HG03571 (cell line): Measurements from ENCODE around the gene UBAC2.
A peak's percentile ranks its signal among the peaks of the same experiment; 100 is the strongest.
"Not testable (repeated sequence)": the region's sequence is repeated elsewhere in the genome, so short reads cannot be mapped to it uniquely, and the experiment has no call there.

Experiments
- ATAC-seq: cut with Tn5 transposase; IDR thresholded peaks from one replicate; pipeline ENCODE4 v1.9.1; 2021; ENCODE audit not compliant: unreplicated experiment

UBAC2 gene

DNA sequence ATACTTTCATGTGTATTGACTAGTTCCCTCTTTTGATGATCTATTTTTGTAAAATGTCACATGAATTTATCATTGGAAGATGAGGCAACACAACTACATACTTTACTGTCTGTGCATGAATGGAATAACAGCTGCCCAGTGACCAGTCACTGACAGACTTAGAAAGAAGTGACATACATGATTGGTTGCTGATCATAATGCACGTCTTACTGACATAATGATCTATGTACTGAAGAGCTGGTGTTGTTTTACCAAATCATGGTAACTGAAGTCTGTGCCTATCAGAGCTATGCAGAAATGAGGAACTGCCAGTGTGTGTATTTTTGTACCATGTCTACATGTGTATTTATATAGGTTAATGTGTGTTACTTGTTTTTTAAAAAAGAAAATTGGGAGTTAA is 31.1 kb downstream of the UBAC2 start:
- peak; percentile 35 for ATAC-seq

DNA sequence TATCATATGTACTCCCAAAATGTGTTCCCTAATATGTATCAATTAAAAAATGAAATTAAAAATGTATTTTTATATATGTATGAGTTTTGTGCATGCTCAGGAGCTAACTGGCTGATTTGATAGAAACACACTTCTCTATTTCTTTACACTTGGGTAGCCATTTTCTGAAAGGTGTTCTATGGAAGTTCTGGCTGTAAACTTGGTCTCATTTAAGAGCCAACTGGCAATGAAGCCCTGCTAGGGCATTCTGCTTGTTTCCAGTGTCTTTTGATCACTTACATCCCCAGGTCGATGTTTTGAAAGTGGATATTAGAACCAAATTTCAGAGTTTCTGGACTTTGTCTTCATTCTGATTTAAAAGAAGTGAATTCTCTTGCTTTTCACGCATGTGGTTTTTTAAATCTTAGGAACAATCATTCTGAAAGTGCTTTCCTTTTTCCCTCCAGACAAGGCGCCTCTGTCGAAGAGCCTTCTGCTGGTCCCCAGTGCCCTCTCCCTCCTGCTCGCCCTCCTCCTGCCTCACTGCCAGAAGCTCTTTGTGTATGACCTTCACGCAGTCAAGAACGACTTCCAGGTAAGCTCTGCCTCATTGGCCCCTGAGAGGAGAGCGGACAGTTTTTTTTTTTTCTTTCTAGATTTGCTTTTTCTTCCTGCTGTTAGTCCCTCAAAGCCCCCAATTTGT is 37.5 kb downstream of the UBAC2 start:
- peak; percentile 74 for ATAC-seq

DNA sequence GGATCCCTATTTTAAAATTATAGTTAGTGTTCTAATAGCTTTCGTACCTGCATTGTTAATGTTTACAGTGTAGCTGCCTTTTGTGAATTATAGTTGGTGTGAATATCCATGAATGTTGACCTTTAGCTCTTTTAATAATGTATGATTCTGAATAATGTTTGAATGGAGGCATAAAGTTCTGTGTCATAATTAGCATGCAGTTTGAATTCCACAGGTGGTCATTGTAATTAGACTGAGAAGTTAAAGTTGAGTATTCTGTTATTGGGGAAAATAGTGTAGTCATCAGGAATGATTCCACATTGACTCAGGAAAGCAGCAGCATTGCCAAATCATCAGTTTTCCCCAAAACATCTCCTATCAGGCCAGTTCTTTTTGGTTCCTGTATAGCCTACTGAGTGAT is 45.4 kb downstream of the UBAC2 start:
- ATAC-seq, result no peak

DNA sequence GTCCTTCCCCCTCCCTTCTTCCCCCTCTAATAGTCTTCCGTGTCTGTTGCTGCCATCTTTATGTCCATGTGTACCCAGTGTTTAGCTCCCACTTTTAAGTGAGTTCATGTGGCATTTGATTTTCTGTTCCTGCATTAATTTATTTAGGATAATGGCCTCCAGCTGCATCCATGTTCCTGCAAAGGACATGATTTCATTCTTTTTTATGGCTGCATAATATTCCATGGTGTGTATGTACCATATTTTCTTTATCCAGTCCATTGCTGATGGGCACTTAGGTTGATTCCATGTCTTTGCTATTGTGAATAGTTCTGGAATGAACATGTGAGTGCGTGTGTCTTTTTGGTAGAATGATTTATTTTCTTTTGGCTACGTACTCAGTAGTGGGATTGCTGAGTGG is 48.5 kb downstream of the UBAC2 start:
- not testable (repeated sequence) for ATAC-seq

DNA sequence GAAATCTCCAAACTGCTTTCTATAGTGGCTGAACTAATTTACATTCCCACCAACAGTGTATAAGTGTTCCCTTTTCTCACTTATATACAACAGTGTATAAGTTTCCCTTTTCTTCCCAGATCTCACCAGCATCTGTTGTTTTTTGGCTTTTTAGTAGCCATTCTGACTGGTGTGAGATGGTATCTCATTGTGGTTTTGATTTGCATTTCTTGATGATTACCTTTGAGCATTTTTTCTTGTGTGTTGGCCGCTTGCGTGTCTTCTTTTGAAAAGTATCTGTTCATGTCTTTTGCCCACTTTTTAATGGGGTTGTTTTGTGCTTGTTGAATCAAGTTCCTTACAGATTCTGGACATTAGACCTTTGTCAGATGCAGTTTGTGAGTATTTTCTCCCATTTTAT is 49.0 kb downstream of the UBAC2 start:
- ATAC-seq, result not testable (repeated sequence)

DNA sequence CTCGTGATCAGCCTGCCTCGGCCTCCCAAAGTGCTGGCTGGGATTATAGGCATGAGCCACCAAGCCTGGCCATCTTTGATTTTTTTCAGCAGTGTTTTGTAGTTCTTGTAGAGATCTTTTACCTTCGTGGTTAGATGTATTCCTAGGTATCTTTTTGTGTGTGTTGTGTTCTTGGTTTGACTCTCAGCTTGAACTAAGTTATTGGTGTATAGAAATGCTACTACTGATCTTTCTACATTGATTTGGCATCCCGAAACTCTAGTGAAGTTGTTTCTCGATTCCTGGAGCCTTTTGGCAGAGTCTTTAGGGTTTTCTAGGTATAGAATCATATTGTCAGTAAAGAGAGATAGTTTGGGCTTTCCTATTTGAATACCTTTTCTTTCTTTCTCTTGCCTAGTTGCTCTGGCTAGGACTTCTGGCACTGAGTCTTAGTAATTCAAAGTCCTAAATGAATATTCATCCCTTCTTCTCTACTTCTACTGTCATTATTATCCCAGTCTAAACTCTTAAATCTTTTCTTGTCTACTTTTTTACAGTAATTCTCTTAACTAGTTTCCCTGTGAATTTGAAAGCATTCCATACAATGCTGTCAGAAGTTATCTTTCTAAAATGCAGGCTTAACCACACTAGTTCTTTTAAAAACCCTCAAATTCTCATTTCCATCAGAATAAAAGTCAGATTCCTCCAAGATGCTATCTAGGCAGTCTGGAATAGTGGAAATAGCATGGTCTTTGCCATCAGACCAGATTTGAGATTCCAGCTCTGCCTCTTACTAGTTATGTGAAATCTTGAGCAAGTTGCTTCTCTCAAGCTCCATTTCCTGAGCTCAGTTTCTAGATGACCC is 50.5 kb downstream of the UBAC2 start:
- ATAC-seq, result no peak

DNA sequence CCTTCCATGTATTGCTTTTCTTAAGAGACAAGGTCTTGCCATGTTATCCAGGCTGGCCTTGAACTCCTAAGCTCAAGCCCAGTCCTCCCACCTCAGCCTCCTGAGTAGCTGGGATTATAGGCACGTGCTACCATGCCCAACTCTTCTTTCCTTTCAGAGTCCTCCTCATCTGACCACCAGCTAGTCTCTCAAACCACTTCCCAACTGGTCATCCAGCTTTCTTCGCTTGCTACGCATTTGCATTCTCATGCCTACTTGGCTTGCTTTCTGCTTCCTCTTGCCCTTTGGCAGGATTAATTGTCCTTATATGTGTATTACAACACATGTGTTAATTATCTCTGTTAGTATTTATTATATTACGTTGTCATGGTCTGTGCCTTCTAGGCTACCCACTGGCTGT is 51.3 kb downstream of the UBAC2 start:
- ATAC-seq, result no peak

DNA sequence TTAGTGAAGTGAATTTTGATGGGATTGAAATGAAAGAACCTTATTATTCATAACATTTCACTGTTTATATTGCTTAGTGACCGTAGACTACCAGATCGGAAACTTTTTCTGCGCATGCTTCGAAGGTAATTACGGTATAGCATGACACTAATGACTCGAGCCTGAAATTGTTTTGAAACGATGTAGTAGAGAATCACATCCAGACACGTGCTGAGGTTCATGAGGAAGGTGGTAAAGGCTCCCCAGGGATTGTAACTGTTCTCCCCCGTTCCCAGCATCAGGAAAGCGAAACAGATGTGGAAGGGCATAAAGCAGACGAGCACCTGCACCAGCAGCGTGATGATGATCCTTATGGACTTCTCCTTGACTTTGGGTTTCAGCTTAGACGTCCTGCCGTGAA is 54.2 kb downstream of the UBAC2 start:
- no peak for ATAC-seq

DNA sequence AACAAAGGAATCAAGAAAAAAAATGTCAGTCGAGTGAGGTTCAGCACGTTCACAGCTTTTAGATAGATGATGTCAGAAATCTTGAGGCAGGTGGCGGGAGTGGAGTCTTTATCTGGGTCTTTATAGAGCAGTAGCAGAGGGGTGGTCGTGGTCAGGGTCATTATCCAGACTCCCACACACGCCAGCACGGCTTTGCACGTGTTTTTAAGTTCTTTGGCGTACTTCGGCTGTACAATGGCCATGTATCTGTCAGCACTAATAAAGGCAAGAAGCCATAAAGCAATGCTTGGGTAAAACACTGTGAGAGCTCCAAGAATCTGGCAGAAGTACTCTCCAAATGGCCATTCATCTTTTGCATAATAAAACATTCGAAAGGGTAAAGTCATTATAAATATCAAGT is 54.6 kb downstream of the UBAC2 start:
- no peak for ATAC-seq

DNA sequence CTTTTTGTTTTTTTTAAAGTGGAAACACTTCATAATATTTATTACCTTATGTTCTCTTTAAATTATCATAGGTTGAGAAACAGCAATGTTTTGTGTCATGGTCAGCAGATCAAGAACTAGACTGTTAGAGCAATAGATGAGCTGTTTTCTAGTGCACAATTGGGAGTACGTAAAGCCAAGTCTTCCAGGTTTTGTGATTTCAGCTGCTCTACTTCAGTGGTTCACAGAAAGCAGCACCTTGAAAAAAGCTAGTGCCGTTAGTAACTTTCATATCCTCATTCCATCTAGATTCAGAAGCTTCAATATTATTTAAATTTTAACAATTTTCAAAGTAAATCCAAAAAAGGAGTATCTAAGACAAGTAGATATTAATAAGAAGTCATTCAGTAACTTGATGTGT is 55.6 kb downstream of the UBAC2 start:
- ATAC-seq, result no peak

DNA sequence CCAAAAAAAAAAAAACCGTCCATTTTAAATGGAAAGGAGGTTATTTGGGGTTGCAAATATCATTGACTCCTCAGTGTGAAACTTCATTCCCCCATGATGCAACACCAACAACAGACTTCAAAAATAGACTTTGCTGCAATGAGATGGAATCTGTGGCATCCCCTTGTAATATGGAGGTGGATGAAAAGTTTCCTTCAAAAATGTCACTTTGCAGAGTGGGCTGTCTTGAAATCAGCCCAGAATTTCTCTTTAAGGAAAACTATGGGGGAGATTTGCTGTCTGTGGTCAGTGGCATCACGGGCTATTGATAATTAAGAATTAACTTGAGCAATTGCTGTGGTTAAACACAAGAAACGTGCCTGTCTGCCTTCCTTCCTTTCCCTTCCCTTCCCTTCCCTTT is 56.1 kb downstream of the UBAC2 start:
- no peak for ATAC-seq

DNA sequence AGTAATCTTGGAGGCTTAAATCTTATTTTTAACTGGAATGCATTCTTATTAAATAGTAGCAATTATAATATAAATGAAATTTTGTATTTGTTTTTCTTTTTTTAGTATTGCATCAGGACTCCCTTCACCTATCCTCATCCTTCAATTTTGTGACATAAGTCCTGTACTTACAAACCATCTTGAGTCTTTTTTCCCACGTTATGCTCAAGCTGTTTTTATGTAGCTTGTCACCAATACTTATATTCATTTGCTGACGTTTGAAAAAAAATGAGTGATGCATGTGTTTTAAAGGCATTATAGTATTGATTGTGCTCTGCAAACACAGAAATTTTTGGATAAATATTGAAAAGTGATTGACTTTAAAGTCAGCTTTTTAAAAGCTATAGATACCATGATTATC is 56.6 kb downstream of the UBAC2 start:
- no peak for ATAC-seq

DNA sequence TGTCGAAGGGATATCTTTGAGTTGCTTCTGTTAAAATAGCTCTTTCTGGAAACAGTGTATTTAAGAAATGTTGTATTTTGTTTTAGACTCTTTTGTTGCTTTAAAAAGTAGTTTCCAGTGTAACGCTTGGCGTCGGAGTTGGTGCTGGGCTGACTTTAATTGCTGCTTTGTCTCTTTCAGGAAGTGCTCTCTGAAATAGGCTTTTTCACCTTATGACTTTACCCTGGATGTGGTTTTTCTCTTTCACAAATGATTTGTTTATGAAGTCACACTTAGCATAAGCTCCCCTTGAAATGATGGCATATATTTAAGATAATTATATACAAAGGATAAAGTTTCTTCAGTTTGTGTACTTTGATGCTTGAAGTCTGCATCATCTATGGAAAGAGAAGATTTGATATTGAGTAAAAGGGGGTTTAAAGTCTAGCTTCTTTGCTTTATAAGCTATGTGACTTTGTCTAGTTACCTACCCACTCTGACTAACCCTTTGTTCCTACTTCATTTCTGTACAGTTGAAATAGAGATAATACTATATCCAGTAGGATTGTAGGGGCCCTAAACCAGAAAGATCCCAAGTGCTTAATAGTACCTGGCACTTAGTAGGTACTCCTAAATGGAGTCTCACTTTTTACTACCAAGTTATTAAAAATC is 57.7 kb downstream of the UBAC2 start, which contains the start of gene GPR18:
TSS of gene GPR18 (minus strand) at position 170 of the 651 bp plus-strand sequence. CDS start 2,507 bp downstream, outside the sequence.
- ATAC-seq, result peak; percentile 83

DNA sequence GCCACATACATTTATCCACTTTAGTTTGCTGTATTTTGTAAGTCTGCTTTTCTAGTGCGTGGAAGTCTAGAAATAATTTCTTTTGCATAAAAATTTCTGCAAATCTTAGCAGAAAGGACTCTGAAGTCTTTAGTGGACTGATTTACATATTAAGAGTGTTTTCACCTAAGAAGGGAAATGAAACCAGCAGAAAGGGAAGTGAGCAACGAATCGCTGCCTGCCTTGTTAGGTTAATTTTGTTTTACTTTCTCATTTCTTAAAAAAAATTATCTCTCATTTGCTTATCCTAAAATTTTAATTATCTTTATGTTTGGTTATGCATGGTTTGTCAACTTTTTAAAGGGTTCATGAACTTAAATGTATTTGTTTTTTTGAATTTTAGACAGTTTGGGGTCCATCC is 58.3 kb downstream of the UBAC2 start:
- ATAC-seq, result peak; percentile 63

DNA sequence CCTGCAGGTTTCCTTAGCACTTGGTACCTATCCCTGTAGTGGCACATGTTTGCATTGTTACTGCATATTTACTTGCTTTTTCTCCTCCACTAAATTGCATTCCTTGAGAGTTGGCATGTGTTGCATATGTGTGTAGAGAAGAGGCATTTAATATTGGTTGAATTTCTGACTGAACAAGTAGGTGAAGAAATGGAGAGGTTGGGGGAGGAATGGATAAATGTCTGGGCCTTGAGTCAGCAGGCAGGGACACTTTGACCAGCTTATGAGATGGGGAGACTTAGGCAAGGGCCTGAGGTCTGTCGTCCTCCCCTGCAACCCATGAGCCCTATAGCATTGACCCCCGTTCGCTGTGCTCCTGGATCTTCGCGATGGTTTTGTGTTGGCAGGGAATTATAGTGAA is 59.6 kb downstream of the UBAC2 start:
- ATAC-seq, result no peak

DNA sequence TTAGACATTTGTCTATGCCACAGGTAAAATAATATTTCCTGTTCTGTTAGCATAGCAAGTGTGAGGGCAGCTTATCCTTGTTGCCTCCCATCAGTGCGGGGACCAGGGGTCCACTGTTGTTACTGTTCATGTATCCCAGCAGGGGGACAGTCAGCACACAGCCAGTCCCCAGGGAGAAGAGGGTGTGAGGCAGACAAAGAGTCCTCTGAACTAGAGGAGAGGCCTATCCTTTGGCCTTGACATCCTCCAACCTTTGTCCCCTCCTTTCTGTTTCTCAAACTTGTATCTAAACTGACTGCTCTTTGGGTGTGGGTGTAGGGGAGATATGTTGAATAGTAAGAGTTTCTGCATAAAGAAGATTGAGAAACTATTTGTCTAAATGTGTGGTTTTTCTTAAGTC is 60.4 kb downstream of the UBAC2 start:
- no peak for ATAC-seq

DNA sequence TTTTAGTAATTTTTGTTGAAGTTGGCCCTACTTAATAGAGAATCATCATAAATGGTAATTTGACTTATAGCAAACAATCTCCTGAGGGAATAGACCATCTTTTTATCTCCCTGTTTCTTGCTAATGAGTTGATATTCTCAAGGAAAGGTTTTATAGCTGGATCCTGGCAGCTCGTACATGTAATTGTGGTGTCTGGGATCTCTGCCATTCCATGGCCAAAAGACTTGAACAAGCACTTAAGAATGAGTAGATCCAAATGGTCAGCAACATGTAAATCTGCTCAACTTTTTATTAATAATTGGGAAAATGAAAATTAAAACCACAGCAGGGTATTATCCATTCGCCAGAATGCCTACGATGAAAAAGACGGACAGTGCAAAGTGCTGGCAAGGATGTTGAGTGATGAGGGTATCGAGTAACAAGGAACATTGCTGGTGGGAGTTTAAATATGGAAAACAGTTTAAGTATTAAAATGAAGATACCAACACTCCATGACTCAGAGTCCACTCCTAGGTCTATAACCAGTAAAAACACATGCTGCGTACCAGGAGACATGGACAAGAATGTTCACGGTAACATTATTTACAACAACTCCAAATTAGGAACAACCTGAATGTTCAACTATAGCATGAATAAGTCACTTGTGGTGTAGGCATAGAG is 62.6 kb downstream of the UBAC2 start:
- no peak for ATAC-seq

DNA sequence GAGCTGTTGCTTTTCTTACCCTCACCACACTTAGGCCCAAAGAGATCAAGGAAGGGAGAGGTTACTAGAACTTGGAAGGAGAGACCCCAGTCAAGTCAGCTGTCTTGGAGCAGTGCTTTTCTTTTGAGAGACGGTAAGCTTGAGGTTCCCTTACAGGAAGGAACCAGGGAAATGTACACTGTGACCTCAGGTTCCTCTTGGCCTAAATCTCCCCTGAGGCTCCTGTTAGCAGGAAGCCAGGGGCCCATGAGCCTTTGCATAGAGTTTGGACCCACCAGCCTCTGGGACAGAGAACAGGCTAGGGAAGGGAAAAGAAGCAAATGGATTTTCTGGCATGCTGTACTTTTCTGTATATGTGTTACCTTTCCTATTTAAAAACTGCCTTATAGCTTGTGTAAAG is 63.4 kb downstream of the UBAC2 start:
- no peak for ATAC-seq

DNA sequence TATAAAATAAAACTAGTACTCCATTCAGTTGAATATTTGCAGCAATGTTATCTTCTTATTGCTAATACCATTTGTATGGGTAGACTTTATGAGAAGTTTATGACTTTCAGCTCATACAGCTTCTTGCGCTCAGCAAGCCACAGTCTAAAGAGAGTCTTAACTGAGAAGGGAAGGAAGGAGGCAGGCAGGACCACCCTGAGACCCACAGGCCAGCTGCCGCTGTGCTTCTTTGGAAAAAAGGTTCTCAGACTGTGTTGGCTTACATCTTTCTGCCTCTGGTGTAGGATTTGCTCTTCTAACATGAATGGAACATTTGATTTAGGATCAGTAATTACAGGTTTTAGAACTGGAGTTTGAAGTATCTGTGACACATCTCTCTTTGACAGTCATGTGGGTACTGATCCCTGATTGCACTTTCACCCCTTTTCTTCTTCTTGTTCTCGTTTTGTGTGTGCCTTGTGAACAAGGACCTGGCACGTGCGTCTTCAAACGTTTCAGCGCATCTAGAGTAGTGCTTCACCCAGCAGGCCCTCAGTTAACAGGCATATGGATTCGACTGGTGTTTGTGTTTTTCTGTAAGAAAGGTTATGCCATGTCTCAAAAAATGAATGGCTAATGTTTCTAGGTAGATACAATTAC is 64.6 kb downstream of the UBAC2 start:
- ATAC-seq, result no peak

DNA sequence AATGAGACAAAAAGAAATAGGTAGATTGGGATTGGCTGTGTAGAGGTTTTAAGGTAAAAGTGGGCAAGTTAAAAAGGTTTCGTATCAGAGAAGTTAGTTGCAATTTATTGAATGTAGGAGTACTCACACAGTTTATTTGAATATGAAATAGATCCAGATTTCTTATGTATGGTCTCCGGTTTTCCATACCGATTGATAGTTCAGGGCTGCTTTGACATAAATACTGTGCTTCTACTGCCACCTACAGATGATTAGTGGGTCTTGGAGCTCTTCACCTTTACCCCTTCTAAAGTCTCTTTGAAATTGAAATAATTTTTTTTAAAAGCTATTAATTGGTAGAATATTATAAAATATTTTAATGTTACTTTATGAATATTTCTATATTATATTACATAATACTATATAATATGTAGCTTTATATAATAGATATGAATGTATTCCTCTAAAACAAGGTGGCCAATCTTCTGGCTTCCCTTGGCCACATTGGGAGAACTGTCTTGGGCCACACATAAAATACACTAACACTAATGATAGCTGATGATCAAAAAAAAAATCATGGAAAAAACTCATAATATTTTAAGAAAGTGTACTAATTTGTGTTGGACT is 65.3 kb downstream of the UBAC2 start:
- no peak for ATAC-seq

DNA sequence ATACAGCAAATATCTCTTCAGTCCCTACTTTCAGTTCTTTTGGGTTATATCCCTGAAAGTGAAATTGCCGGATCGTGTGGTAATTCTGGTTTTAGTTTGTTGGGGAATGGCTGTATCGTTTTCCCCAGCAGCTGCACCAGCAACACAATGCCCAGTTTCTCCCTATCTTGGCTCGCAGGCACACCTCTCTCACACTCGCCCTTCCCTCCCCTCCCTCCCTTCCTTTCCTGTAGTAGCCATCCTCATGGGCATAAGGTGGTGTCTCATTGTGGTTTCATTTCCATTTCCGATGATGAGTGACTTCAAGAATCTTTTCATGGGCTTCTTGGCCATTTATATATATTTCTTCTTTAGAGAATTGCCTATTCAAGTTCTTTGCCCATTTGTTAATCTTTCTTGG is 66.2 kb downstream of the UBAC2 start:
- no peak for ATAC-seq
